Endothelial cell of umbilical vein (primary cell): ENCODE data around the gene TBL1Y. TPM values are rescaled to one million over a fixed set of nuclear protein-coding genes. Genes with fewer than 3 reads are reported as not detected.

ENCODE experiments used
- BruUV-seq: library from RNA; stranded (reverse); fragments of 400-500 nt; replicated peaks from 2 replicates; lab custom pipeline; 2021; lab: Mats Ljungman, UMichigan
- CTCF ChIA-PET: fragments of 300-600, 350-600 bp; sonication (Branson Sonifier 250); formaldehyde crosslinking; loops from one replicate; lab custom pipeline; 2021; ENCODE audit warnings: antibody characterized with exemption, inconsistent platforms; lab: Charles Lee
- POLR2A ChIA-PET: fragments of 300-600, 350-600 bp; sonication (Branson Sonifier 250); formaldehyde crosslinking; loops from one replicate; lab custom pipeline; 2021; ENCODE audit warnings: antibody characterized with exemption, inconsistent platforms; lab: Charles Lee
- DNase-seq: peaks from one replicate; pipeline ENCODE4 v3.0.0-alpha.2; 2011; ENCODE audit warnings: low read depth, low spot score
- FAIRE-seq: peaks from 2 replicates; lab custom pipeline; 2011; peaks lifted over from hg19 to GRCh38; lab: Jason Lieb, UNC
- H2AFZ ChIP-seq: 2 replicates; pipeline ENCODE4 v1.6.0; 2012; ENCODE audit warnings: low read depth, low read length, control low read depth, inconsistent platforms
- H3K27ac ChIP-seq: 2 replicates; pipeline ENCODE4 v1.5.1; 2011; ENCODE audit warnings: low read depth, mild to moderate bottlenecking, control low read depth, low read length, moderate library complexity; ENCODE audit not compliant: insufficient read depth
- H3K27me3 ChIP-seq, 2 experiments: 2 replicates each; pipeline versions ENCODE4 v1.6.0 to v1.6.1; 2011; ENCODE audit warnings: low read length in 2 of 2, mixed read lengths in 1 of 2; ENCODE audit not compliant: control insufficient read depth in 2 of 2, insufficient read depth in 2 of 2
- H3K36me3 ChIP-seq, 2 experiments: 2 replicates in 1 of 2; 3 replicates in 1 of 2; pipeline ENCODE4 v1.5.1; 2011; ENCODE audit warnings: low read length in 2 of 2, mild to moderate bottlenecking in 1 of 2, moderate library complexity in 1 of 2; ENCODE audit not compliant: control insufficient read depth in 2 of 2, insufficient read depth in 2 of 2; ENCODE audit errors: extremely low read depth in 1 of 2
- H3K4me1 ChIP-seq: 3 replicates; pipeline ENCODE4 v1.5.1; 2011; ENCODE audit warnings: mild to moderate bottlenecking, low read length; ENCODE audit not compliant: control insufficient read depth, insufficient read depth; ENCODE audit errors: extremely low read depth
- H3K4me2 ChIP-seq: 2 replicates; pipeline ENCODE4 v1.6.1; 2011; ENCODE audit warnings: low read length, control low read depth, mixed read lengths; ENCODE audit not compliant: insufficient read depth
- H3K4me3 ChIP-seq, 3 experiments: fragments of 200-600 bp in 1 of 3; sonication (generic), shearing (Covaris generic) in 1 of 3; replicated peaks in 1 of 3; 2 replicates each; pipeline ENCODE4 v1.5.1; 2011 to 2016; ENCODE audit warnings: control low read depth in 3 of 3, low read length in 3 of 3, mild to moderate bottlenecking in 2 of 3, inconsistent platforms in 1 of 3, low read depth in 1 of 3, moderate library complexity in 1 of 3; ENCODE audit not compliant: insufficient read depth in 1 of 3
- H3K79me2 ChIP-seq: 2 replicates; pipeline ENCODE4 v1.6.0; 2012; ENCODE audit warnings: low read length, inconsistent platforms; ENCODE audit not compliant: control insufficient read depth, insufficient read depth
- H3K9ac ChIP-seq: replicated peaks from 2 replicates; pipeline ENCODE3; 2011; ENCODE audit warnings: low read length, control low read depth; ENCODE audit not compliant: insufficient read depth; ENCODE audit errors: extremely low read depth
- H3K9me1 ChIP-seq: replicated peaks from 3 replicates; pipeline ENCODE4 v1.6.0; 2011; ENCODE audit warnings: mild to moderate bottlenecking, low read length; ENCODE audit not compliant: control insufficient read depth, insufficient read depth; ENCODE audit errors: extremely low read depth
- H3K9me3 ChIP-seq: replicated peaks from 2 replicates; pipeline ENCODE4 v1.5.1; 2012; ENCODE audit warnings: low read length, inconsistent platforms; ENCODE audit not compliant: control insufficient read depth, insufficient read depth
- H4K20me1 ChIP-seq: replicated peaks from 2 replicates; pipeline ENCODE3; 2011; ENCODE audit warnings: mild to moderate bottlenecking, low read length; ENCODE audit not compliant: control insufficient read depth, insufficient read depth; ENCODE audit errors: extremely low read depth
- EZH2 ChIP-seq: IDR thresholded peaks from 2 replicates; pipeline ENCODE4 v1.6.1; 2012; ENCODE audit warnings: borderline replicate concordance, low read depth, mild to moderate bottlenecking, moderate library complexity, low read length, inconsistent platforms; ENCODE audit not compliant: severe bottlenecking
- FOS ChIP-seq: IDR thresholded peaks from 2 replicates; pipeline ENCODE4 v1.6.1; 2011; ENCODE audit warnings: mild to moderate bottlenecking, low read length, moderate library complexity, borderline replicate concordance; ENCODE audit not compliant: insufficient read depth
- GATA2 ChIP-seq: IDR thresholded peaks from 2 replicates; pipeline ENCODE4 v1.7.0; 2011; ENCODE audit warnings: low read depth, mild to moderate bottlenecking, moderate library complexity, mixed read lengths, low read length; ENCODE audit not compliant: insufficient read length, insufficient read depth
- JUN ChIP-seq: IDR thresholded peaks from 2 replicates; pipeline ENCODE4 v1.6.1; 2011; ENCODE audit warnings: borderline replicate concordance, low read depth; ENCODE audit not compliant: insufficient read length, insufficient read depth
- MYC ChIP-seq: IDR thresholded peaks from one replicate; pipeline ENCODE4 v1.6.1; 2011; ENCODE audit warnings: mild to moderate bottlenecking, low read depth, low read length
- POLR2A ChIP-seq: IDR thresholded peaks from 2 replicates; pipeline ENCODE4 v1.6.1; 2012; ENCODE audit warnings: low read depth, mild to moderate bottlenecking, control low read depth, low read length
- POLR2AphosphoS5 ChIP-seq: IDR thresholded peaks from 2 replicates; pipeline ENCODE4 v1.6.1; 2012; ENCODE audit warnings: low read depth, mild to moderate bottlenecking, control low read depth, low read length, moderate library complexity; ENCODE audit not compliant: insufficient read depth
- dilution Hi-C: fragments of 300-500 bp; cut with MboI; formaldehyde crosslinking; loops from one replicate; pipeline ENCODE4 v1.15.0; 2019; ENCODE audit warnings: low sequenced_read_pairs; ENCODE audit not compliant: extremely low pct_ligation_motif_present
- intact Hi-C: fragments of 100-400 bp; cut with micrococcal nuclease; formaldehyde crosslinking; loops from one replicate; pipeline ENCODE4 v1.10.0; 2022
- polyA plus RNA-seq, 4 experiments: library from polyadenylated mRNA; depleted of rRNA in 3 of 4; stranded (reverse) in 3 of 4; unstranded in 1 of 4; fragments of >200 nt; gene quantifications; 2 replicates each; pipeline versions ENCODE4 v1.2.1 to v1.2.3, GENCODE V29; 2011 to 2012; ENCODE audit warnings: missing spikeins in 1 of 4
- total RNA-seq: library from RNA; stranded (reverse); gene quantifications from 2 replicates; pipeline ENCODE4 v1.2.3, GENCODE V29; 2021
- TF ChIP-seq, protein P1 (sequence below): IDR thresholded peaks from 2 replicates; pipeline ENCODE4 v1.6.1; 2011; ENCODE audit not compliant: insufficient read depth, insufficient read length
- TF ChIP-seq, protein P2 (sequence below), 2 donors: IDR thresholded peaks; 1 replicate in 1 of 2; 2 replicates in 1 of 2; pipeline ENCODE4 v1.5.1; 2011; ENCODE audit warnings: low read length in 2 of 2, mild to moderate bottlenecking in 2 of 2, moderate library complexity in 2 of 2, control low read depth in 1 of 2, inconsistent platforms in 1 of 2, low read depth in 1 of 2; ENCODE audit not compliant: insufficient read depth in 1 of 2; ENCODE audit errors: extremely low read depth in 1 of 2

The TBL1Y gene
- total and polyA plus RNA-seq, 2 donors (not counting 3 experiments of a cell fraction or from before 2014, with no cell fraction given) = not detected

DNA sequence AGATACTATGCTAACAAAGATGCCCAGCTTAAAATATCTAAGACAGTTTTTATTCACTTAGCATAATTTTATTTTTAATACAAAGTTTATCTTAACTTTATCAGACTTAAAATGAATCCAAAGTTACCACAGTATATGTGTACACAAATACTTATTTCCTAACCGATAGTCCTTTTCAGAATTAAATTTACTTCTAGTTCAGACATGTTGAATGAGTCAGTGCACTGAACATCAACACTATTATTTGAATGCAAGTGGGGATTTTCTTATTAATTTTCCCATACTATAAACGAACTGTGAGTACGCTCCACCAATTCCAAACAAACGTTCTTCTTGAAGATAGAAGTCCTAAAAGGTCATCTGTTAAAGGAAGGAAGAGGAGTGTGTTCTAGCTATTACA, 39.5 kb downstream of the TBL1Y start:
- Histone ChIP-seq H3K36me3 (no peaks in the 10 kb centered on the region), H2AFZ (no peak overlapping the region), H3K4me1 (no peaks in the 10 kb centered on the region), H3K9ac (no peak overlapping the region), H3K27me3 (no peaks in the 10 kb centered on the region), H3K9me3 (no peaks in the 10 kb centered on the region), H3K4me3 (no peak overlapping the region), H3K27ac (no peak overlapping the region), H3K4me2 (no peak overlapping the region), H3K9me1 (no peaks in the 10 kb centered on the region), H3K79me2 (no peaks in the 10 kb centered on the region), H4K20me1 (no peaks in the 10 kb centered on the region)
- POLR2A ChIA-PET = no interaction called here
- CTCF ChIA-PET = no interaction called here
- FAIRE-seq (no peak), DNase-seq (no peak)
- BruUV-seq = no TSS peak
- intact Hi-C loops (no loop called here), dilution Hi-C loops (no loop called here)
- TF ChIP-seq, protein P1, sequence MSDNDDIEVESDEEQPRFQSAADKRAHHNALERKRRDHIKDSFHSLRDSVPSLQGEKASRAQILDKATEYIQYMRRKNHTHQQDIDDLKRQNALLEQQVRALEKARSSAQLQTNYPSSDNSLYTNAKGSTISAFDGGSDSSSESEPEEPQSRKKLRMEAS = no peak
- TF ChIP-seq GATA2 = no peak
- TF ChIP-seq, protein P2, sequence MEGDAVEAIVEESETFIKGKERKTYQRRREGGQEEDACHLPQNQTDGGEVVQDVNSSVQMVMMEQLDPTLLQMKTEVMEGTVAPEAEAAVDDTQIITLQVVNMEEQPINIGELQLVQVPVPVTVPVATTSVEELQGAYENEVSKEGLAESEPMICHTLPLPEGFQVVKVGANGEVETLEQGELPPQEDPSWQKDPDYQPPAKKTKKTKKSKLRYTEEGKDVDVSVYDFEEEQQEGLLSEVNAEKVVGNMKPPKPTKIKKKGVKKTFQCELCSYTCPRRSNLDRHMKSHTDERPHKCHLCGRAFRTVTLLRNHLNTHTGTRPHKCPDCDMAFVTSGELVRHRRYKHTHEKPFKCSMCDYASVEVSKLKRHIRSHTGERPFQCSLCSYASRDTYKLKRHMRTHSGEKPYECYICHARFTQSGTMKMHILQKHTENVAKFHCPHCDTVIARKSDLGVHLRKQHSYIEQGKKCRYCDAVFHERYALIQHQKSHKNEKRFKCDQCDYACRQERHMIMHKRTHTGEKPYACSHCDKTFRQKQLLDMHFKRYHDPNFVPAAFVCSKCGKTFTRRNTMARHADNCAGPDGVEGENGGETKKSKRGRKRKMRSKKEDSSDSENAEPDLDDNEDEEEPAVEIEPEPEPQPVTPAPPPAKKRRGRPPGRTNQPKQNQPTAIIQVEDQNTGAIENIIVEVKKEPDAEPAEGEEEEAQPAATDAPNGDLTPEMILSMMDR (IDR thresholded peaks at IDR 0.05; ENCODE audit: extremely low read depth in 1 of 2, insufficient read depth in 1 of 2, low read depth in 1 of 2, low read length in 2 of 2) = no peak
- no peak for TF ChIP-seq MYC
- no peak for TF ChIP-seq FOS
- TF ChIP-seq POLR2AphosphoS5 = no peak
- TF ChIP-seq EZH2 = no peak
- TF ChIP-seq POLR2A = no peak
- no peak for TF ChIP-seq JUN
